ENCODE measurements around the gene TJP1. TPM values are rescaled to one million over a fixed set of nuclear protein-coding genes. Genes with fewer than 3 reads are reported as not detected.
A peak's percentile ranks its signal among the peaks of the same experiment; 100 is the strongest.
"Not testable (repeated sequence)": the region's sequence is repeated elsewhere in the genome, so short reads cannot be mapped to it uniquely, and the experiment has no call there.

The TJP1 gene
- total RNA-seq, 8 experiments from 2014 or later, result 25.1 to 375 (median 57.5) TPM

DNA sequence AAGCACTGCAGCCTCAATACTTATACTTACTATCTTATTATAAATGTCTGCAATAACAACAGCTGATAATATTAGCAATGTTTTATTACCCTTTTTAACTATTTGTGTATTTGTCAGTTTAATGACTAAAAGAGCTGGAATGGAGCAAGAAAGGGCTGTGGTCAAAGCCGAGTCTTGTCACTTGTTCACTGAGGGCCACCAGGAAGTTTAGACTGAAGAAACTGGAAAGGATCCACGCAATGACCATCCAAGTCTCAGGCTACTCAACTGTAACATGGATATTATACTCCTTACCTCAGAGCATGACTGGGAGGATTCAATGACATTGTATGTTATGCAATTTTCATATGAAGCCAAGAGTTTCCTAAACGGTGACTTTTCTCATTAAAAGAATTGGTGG lies 90.4 kb downstream of the TJP1 start:
- Histone ChIP-seq H3K4me1 (replicated peaks in 1 of 2) (no peaks in the 10 kb centered on the region), H3K27ac (no peak overlapping the region), H3K4me3 (no peak overlapping the region)
- in situ Hi-C loops (cut with MboI; ENCODE audit: low pct_unique_long_range_greater_than_20kb in 2 of 9, low sequenced_read_pairs in 9 of 9, unreplicated experiment in 9 of 9), result loop anchor here in 1 of 9 experiments (25.0 kb wide), 1 partner anchor 205 kb away; no protein-coding TSS in a partner anchor
- ATAC-seq (replicated peaks in 6 of 8), result no peak
- 59 to 100% (median 94%) methylated on average over 1 to 3 of the region's 3 CpGs for WGBS, 10 experiments

DNA sequence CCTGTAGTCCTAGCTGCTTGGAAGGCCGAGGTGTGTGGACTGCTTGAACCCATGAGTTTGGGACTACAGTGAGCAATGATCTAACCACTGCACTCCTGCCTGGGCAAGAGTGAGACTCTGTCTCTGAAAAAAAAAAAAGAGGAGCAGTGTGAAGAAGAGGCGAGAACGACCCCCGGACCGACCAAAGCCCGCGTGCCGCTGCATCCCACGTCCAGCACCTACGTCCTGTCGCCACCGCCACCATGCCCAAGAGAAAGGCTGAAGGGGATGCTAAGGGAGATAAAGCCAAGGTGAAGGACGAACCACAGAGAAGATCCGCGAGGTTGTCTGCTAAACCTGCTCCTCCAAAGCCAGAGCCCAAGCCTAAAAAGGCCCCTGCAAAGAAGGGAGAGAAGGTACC lies 91.8 kb downstream of the TJP1 start:
- H3K4me3 ChIP-seq; ATAC-seq (replicated peaks in 6 of 8); H3K4me1 ChIP-seq (replicated peaks in 1 of 2); H3K27ac ChIP-seq: not testable (repeated sequence)
- 83 to 100% methylated on average over 1 to 4 of the region's 15 CpGs; no CpG with 5 or more reads in 8 of the 10 experiments for WGBS, 10 experiments
- in situ Hi-C loops (cut with MboI; ENCODE audit: low pct_unique_long_range_greater_than_20kb in 2 of 9, low sequenced_read_pairs in 9 of 9, unreplicated experiment in 9 of 9), result loop anchor here in 1 of 9 experiments (25.0 kb wide), 1 partner anchor 207 kb away; no protein-coding TSS in a partner anchor

DNA sequence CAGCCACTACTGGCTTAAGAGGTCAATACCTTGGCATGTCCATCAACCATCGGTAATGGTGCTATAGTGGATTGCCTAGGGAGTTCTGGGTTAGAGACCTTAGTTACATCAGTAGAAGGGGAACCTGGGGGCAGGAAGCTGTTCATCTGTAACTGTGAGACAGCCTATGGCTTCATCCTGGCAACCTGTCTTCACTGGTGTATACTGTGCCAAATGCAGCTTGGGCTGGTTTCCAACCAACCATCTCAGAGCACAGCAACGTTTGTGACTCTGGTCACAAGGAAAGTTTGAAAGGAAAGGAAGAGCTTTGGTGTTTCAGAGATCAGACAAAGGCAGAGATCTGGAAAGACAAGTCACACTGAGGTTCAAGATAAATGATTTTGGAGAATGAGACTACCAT lies 93.8 kb downstream of the TJP1 start:
- H3K27ac ChIP-seq, result no peak overlapping the region
- in situ Hi-C loops (cut with MboI; ENCODE audit: low pct_unique_long_range_greater_than_20kb in 2 of 9, low sequenced_read_pairs in 9 of 9, unreplicated experiment in 9 of 9), result loop anchor here in 1 of 9 experiments (25.0 kb wide), 1 partner anchor 209 kb away; no protein-coding TSS in a partner anchor
- H3K4me3 ChIP-seq, result no peak overlapping the region
- 20 to 100% (median 87%) methylated on average over 1 to 2 of the region's 2 CpGs; no CpG with 5 or more reads in 2 of the 10 experiments for WGBS, 10 experiments
- ATAC-seq (replicated peaks in 6 of 8), result peak in 1 of 8 experiments; percentile 37
- H3K4me1 ChIP-seq (replicated peaks in 1 of 2), result no peaks in the 10 kb centered on the region

DNA sequence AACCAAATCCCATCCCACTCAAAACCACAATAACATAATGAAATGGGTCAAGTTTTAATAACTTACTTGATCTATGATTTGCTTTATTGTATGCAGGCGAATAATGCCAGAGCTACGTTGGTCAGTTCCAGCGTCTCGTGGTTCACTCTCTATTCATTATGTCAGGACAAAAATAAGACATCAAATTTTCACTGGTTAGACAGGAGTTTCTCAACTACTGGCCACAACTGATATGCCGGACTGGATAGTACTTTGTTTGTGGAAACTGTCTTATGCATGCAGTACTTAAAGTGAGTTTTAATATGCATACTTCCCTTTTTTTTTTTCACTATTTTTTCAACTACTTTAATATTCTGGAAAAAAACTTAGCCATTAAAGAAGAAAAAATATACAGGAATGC lies 94.4 kb downstream of the TJP1 start:
- WGBS, 10 experiments, result 83 to 100% (median 99%) methylated on average over 2 to 5 of the region's 5 CpGs
- ATAC-seq (replicated peaks in 6 of 8), result peak in 3 of 8 experiments; percentile 20 to 42 (median 26)
- Histone ChIP-seq H3K27ac (no peak overlapping the region), H3K4me1 (replicated peaks in 1 of 2) (no peaks in the 10 kb centered on the region), H3K4me3 (no peak overlapping the region)
- in situ Hi-C loops (cut with MboI; ENCODE audit: low pct_unique_long_range_greater_than_20kb in 2 of 9, low sequenced_read_pairs in 9 of 9, unreplicated experiment in 9 of 9), result loop anchor here in 1 of 9 experiments (25.0 kb wide), 1 partner anchor 209 kb away; no protein-coding TSS in a partner anchor

DNA sequence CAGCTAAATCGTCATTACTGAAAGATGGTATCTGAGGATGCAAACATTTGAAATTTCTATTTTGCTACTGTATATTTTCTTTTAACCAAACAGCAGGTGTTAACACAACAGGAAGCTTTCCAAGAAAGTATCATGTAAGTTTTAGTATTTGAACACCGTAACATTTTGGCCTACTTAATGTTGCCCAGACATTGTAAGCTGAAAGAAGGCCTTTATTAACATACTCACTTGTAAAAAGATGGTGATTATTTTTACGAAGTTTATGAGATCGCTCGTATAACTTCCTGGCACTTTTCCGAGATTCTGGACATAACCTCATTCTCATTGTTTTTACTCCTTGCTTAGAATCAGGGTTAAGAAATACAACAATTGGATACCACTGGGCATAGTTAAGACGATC lies 95.7 kb downstream of the TJP1 start:
- no peak for ATAC-seq (replicated peaks in 6 of 8)
- no peak overlapping the region for H3K27ac ChIP-seq
- no peak overlapping the region for H3K4me3 ChIP-seq
- no peaks in the 10 kb centered on the region for H3K4me1 ChIP-seq (replicated peaks in 1 of 2)
- 92 to 100% (median 98%) methylated on average over 2 to 7 of the region's 7 CpGs for WGBS, 10 experiments
- in situ Hi-C loops (cut with MboI; ENCODE audit: low pct_unique_long_range_greater_than_20kb in 2 of 9, low sequenced_read_pairs in 9 of 9, unreplicated experiment in 9 of 9), result loop anchor here in 1 of 9 experiments (25.0 kb wide), 1 partner anchor 211 kb away; no protein-coding TSS in a partner anchor

DNA sequence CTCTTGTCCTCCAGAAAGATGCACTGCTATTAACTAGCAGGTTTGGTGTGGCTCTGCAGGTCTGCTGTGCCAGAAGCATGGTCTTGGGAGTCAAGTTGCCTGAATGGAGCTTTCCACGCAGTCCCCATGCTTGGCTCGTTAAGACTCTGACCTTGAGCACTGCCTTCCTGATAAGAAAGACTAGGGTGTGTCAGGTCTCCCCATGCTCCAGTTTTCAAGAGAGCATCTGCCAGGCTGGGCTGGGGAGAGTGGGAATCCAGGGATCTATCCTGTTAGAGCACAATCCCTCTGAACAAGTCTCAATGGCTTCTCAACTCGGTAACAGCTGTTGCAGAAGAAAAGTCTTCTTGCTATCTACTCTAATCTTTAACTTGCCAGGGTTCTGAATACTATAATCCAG lies 98.2 kb downstream of the TJP1 start:
- no peak for ATAC-seq (replicated peaks in 6 of 8)
- in situ Hi-C loops (cut with MboI; ENCODE audit: low pct_unique_long_range_greater_than_20kb in 2 of 9, low sequenced_read_pairs in 9 of 9, unreplicated experiment in 9 of 9), result no loop called here
- WGBS, 10 experiments, result 88 to 100% (median 100%) methylated on average over 1 to 3 of the region's 3 CpGs; no CpG with 5 or more reads in 2 of the 10 experiments
- Histone ChIP-seq H3K4me1 (replicated peaks in 1 of 2) (no peaks in the 10 kb centered on the region), H3K27ac (no peak overlapping the region), H3K4me3 (no peak overlapping the region)

DNA sequence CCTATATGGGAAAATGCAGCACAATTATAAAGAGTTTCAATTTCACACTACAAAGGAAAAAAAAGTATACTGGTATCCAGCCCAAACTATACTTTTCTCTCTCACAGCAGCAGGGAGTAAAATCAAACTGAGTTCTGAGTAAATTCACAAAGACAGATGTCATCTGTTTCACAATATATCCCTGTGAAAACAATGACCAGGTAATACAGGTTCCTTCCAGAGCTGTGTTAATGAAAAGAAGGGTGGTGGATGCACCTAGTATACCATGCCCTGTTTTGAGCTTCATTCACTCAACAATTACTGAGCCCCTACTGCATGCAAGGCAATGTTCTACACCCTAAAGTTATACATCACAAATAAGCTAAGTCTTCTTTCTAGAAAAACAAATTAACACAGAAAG lies 108.5 kb downstream of the TJP1 start:
- peaks cover 0 to 4% of the 10 kb centered on the region in 2 donors for H3K4me1 ChIP-seq (replicated peaks in 1 of 2)
- no peak for ATAC-seq (replicated peaks in 6 of 8)
- no peak overlapping the region for H3K4me3 ChIP-seq
- in situ Hi-C loops (cut with MboI; ENCODE audit: low pct_unique_long_range_greater_than_20kb in 2 of 9, low sequenced_read_pairs in 9 of 9, unreplicated experiment in 9 of 9), result no loop called here
- no peak overlapping the region for H3K27ac ChIP-seq

DNA sequence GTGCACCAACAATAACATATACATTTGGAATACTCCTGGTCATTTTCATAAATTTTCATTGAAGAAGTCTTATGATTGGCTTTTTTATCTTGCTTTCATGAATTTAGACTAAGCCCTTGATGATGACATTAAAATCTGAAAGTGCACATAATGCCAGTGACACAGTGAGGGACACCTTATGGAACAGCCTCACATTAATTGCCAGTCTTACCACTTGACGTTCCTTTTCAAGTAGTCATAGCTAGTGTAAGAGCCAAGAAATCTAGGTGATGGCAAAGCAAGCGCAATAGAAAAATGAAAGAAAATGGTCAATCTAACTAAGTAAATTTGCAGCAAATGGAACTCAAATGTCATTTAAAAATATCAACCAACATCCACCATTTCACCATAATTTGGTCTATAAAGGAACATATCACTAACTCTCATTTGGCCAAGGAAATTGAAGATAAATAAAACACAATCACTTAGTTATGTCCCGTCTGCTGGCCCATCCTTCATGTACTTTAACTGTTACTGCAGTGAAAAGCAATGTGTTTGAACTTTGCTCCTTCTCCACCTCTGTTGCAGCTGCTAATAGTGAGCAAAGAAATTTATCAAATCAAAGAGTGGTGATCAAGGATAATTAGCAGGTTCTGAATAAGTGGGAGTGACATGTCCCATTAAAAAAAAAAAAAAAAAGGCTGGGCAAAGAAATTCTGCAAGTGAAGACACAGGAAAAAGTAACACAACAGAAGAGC lies 110.0 kb downstream of the TJP1 start:
- no peak overlapping the region for H3K4me3 ChIP-seq
- no peak overlapping the region for H3K27ac ChIP-seq
- peaks cover 0 to 4% of the 10 kb centered on the region in 2 donors for H3K4me1 ChIP-seq (replicated peaks in 1 of 2)
- WGBS, 10 experiments, result 67 to 100% (median 91%) methylated on average over 2 to 3 of the region's 3 CpGs
- in situ Hi-C loops (cut with MboI; ENCODE audit: low pct_unique_long_range_greater_than_20kb in 2 of 9, low sequenced_read_pairs in 9 of 9, unreplicated experiment in 9 of 9), result no loop called here
- ATAC-seq (replicated peaks in 6 of 8), result no peak

DNA sequence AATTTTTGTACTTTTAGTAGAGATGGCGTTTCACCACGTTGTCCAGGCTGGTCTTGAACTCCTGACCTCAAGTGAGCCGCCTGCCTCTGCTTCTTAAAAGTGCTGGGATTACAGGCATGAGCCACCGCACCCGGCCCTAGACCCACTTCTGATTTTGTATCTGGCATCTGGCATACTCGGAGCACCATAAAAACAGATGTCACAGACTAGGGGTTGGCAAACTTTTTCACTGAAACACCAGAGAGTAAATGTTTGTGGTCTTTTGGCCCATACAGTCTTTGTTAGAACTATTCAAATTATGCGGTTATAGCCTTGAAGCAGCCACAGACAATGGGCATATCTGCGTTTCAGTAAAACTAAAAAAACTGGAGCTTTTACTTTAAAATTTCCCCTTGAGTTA lies 110.7 kb downstream of the TJP1 start:
- 43 to 100% (median 89%) methylated on average over 1 to 8 of the region's 8 CpGs; no CpG with 5 or more reads in 1 of the 10 experiments for WGBS, 10 experiments
- Histone ChIP-seq H3K27ac (no peak overlapping the region), H3K4me1 (replicated peaks in 1 of 2) (peaks cover 0 to 4% of the 10 kb centered on the region in 2 donors), H3K4me3 (no peak overlapping the region)
- in situ Hi-C loops (cut with MboI; ENCODE audit: low pct_unique_long_range_greater_than_20kb in 2 of 9, low sequenced_read_pairs in 9 of 9, unreplicated experiment in 9 of 9), result no loop called here
- ATAC-seq (replicated peaks in 6 of 8), result no peak

DNA sequence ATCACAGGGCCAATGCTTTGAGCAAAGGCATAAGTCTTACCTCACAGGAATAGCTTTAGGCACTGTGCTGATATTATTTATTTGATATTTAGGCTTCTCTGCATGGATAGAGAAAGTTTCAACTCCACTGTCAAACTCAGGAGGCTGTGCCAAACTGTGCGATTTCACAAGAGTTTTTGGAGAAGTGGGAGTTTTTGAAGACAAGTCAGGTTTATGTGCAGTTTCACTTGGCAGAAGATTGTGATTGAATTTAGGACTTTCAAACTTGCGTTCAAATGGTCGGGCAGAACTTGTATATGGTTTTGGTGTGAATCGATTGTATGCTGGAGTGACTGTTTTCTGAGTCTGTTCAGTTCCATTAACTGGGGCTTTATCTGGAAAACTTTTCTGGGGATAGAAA lies 113.7 kb downstream of the TJP1 start:
- no peak for ATAC-seq (replicated peaks in 6 of 8)
- 63 to 100% (median 96%) methylated on average over 1 to 4 of the region's 4 CpGs; no CpG with 5 or more reads in 2 of the 10 experiments for WGBS, 10 experiments
- Histone ChIP-seq H3K4me3 (no peak overlapping the region), H3K4me1 (replicated peaks in 1 of 2) (peaks cover 0 to 4% of the 10 kb centered on the region in 2 donors), H3K27ac (no peak overlapping the region)
- in situ Hi-C loops (cut with MboI; ENCODE audit: low pct_unique_long_range_greater_than_20kb in 2 of 9, low sequenced_read_pairs in 9 of 9, unreplicated experiment in 9 of 9), result no loop called here

DNA sequence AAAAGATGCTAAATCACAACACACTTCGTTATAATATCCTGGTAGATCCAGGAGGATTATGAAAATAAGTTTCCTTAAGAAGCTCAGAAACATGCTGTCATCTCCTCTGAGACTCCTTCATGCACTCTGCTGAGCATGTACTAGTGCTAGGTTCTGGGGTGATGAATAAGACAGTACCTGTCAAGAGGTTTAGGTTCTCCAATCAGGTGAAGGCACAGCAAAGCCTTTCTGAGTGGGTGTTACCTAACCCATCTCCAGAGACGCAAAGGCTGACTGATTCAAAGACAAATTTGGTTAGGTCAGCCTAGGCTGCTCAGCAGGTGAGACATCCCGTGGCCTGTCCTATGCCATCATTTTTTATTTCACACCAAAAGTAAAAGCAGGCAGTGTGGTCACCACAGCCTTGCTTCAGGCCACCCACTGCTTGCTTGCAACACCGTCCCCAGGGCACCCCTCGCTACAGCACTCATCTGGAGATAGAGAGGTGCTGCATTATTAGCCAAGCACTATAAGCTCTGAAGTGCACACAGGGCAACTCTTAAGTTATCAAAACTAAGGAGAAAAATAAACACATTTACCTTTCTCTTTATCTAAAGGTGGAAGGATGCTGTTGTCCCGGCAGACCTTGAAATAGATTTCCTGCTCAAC lies 117.2 kb downstream of the TJP1 start:
- Histone ChIP-seq H3K4me3 (no peak overlapping the region), H3K4me1 (replicated peaks in 1 of 2) (no peaks in the 10 kb centered on the region), H3K27ac (no peak overlapping the region)
- ATAC-seq (replicated peaks in 6 of 8), result no peak
- in situ Hi-C loops (cut with MboI; ENCODE audit: low pct_unique_long_range_greater_than_20kb in 2 of 9, low sequenced_read_pairs in 9 of 9, unreplicated experiment in 9 of 9), result no loop called here
- 77 to 100% (median 96%) methylated on average over 1 to 4 of the region's 6 CpGs; no CpG with 5 or more reads in 1 of the 10 experiments for WGBS, 10 experiments

DNA sequence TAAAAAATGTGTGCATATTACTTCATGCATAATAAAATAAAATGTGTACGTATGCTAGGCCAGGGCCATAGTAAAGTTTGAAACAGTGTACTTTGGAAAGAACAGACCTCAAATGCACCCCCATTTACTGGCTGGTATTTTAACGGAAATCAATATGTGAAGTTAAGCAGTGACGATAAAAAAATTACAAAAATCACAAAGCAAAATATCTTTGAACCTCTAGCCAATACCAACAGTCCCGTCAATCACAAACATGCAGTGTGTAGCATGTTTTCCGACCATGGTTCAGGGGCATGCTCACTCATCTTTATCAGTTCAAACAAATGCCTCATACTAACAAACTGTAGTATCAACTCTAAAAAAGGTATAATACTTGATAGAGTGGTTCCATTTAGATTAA lies 121.1 kb downstream of the TJP1 start:
- no peak overlapping the region for H3K4me3 ChIP-seq
- ATAC-seq (replicated peaks in 6 of 8), result no peak
- in situ Hi-C loops (cut with MboI; ENCODE audit: low pct_unique_long_range_greater_than_20kb in 2 of 9, low sequenced_read_pairs in 9 of 9, unreplicated experiment in 9 of 9), result no loop called here
- H3K27ac ChIP-seq, result no peak overlapping the region
- WGBS, 10 experiments, result 57 to 100% (median 93%) methylated on average over 2 to 5 of the region's 5 CpGs
- H3K4me1 ChIP-seq (replicated peaks in 1 of 2), result no peaks in the 10 kb centered on the region

DNA sequence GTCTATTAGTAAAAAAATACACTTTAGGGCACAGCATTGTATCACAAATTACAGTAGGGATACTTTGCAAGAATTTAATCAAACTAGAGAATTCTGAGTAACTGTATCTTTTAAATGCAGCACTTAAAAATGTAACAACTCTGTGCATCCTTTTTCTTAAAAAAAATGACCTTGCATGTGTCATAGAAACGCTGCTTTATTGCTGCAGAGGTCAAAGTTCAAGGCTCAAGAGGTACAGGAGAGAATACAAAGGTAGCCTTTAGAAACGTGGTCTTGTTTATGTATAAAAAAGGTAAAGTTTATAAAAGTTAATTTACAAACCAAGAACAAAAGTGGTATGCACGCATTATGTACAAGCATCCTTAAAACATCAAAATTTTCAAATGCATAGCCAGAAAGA lies 122.0 kb downstream of the TJP1 start:
- no peak for ATAC-seq (replicated peaks in 6 of 8)
- 37 to 92% (median 75%) methylated on average over 2 to 3 of the region's 3 CpGs for WGBS, 10 experiments
- Histone ChIP-seq H3K4me3 (no peak overlapping the region), H3K27ac (no peak overlapping the region), H3K4me1 (replicated peaks in 1 of 2) (no peaks in the 10 kb centered on the region)
- in situ Hi-C loops (cut with MboI; ENCODE audit: low pct_unique_long_range_greater_than_20kb in 2 of 9, low sequenced_read_pairs in 9 of 9, unreplicated experiment in 9 of 9), result no loop called here
